Measurements from ENCODE around the gene CPSF3.

Gene CPSF3

GRCh38 chr2:9423100-9423921 lies at the start of gene CPSF3, which contains the start of gene ITGB1BP1:
Gene CPSF3 (plus strand): TSS chr2:9423654. CDS start chr2:9423774, 120 bp downstream.
Gene ITGB1BP1 (minus strand): TSS chr2:9423528. CDS start chr2:9418697, 4,831 bp downstream.
- peak within 1 kb of the TSS; percentile 99 for H3K27ac Mint-ChIP-seq

DNA sequence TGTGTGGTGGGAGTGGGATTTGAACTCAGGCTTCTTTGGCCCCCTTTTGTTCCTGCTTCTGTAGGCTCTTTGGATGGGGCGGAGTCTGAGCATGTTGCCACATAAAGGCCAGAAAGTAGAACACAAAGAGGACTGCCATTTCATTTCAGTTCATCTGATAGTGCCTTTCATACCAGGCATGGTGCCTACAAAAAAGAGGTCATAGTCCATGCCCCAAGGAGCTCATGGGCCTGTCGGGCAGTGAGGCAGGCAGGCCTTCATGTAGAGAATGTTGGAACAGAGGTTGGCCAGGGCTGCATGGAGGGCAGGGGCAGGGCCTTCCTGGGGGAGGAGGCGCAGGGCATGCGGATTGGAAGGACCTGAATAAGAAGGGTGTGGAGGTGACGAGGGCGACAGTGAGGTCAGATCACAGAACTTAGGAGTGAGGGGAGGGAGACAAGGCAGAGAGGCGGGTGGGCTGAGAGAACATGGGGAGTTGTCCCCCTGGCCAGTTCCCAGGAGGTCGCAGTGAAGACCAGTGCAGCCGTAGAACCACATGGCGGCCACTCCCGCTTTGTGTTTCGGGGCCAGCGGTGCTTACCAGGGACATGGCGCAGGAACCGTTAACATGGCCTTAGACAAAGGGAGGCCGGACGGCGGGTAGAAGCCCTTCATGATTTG lies 49.3 kb upstream of the CPSF3 start:
- Mint-ChIP-seq H3K4me1 (peaks cover 20 to 43% of the 10 kb centered on the region in 2 donors), H3K36me3 (peaks cover 0 to 3% of the 10 kb centered on the region in 2 donors), H3K4me3 (no peak overlapping the region), H3K27me3 (peaks cover 0 to 14% of the 10 kb centered on the region in 2 donors), H3K27ac (no peak overlapping the region), H3K9me3 (no peaks in the 10 kb centered on the region)
- DNase-seq (no peak), ATAC-seq (replicated peaks) (no peak)

More at GRCh38 chr2:9423100-9423921, at the start of gene CPSF3, which contains the start of gene ITGB1BP1:
- Mint-ChIP-seq H3K4me3 (no peak within 1 kb of the TSS), H3K4me1 (peaks cover 18 to 28% of the 10 kb centered on the region in 2 donors), H3K9me3 (no peaks in the 10 kb centered on the region), H3K27me3 (no peaks in the 10 kb centered on the region), H3K36me3 (peaks cover 17 to 28% of the 10 kb centered on the region in 2 donors)
- DNase-seq = peak; percentile 97
- ATAC-seq (replicated peaks) = peak; percentile 89 to 92

DNA sequence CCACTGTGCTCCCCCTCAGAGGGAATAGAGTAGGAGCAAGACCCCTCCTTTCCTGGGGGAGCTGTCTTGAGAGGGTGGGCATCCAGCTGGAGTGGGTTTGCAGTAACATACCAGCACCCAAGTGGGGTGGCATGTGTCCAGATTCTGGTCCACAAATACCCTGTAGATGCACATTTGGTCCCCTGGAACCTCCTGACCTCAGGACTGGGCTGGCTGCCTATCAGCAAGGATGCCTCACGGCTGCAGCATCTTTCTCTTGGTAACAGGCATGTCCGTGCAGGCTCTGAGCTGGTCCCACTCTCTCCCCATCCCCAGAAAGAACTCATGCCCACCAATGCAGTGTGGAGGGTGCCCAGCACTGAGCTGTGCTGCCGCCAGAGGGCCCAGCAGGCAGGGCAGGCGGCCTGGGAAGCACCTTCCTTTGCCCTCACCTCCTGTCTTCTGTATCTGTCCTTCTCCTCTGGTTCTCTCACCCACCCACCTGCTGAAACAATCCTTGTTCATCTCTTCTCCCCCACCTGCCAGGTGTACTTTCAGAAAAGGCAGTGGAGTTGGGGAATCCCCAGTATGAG lies 47.5 kb upstream of the CPSF3 start:
- H3K36me3 Mint-ChIP-seq = peaks cover 0 to 3% of the 10 kb centered on the region in 2 donors
- peaks cover 17 to 38% of the 10 kb centered on the region in 2 donors for H3K4me1 Mint-ChIP-seq
- no peak overlapping the region for H3K4me3 Mint-ChIP-seq
- H3K27ac Mint-ChIP-seq = no peak overlapping the region
- DNase-seq (no peak), ATAC-seq (replicated peaks) (no peak)
- no peaks in the 10 kb centered on the region for H3K9me3 Mint-ChIP-seq
- peaks cover 0 to 7% of the 10 kb centered on the region in 2 donors for H3K27me3 Mint-ChIP-seq

GRCh38 chr2:9377461-9378097 lies 45.9 kb upstream of the CPSF3 start:
- ATAC-seq (replicated peaks) (no peak), DNase-seq (no peak)
- peaks cover 0 to 3% of the 10 kb centered on the region in 2 donors for H3K36me3 Mint-ChIP-seq
- H3K27me3 Mint-ChIP-seq = peaks cover 0 to 7% of the 10 kb centered on the region in 2 donors
- H3K4me3 Mint-ChIP-seq = no peak overlapping the region
- no peak overlapping the region for H3K27ac Mint-ChIP-seq
- H3K4me1 Mint-ChIP-seq = peaks cover 8 to 23% of the 10 kb centered on the region in 2 donors
- no peaks in the 10 kb centered on the region for H3K9me3 Mint-ChIP-seq

GRCh38 chr2:9378433-9379390 lies 44.7 kb upstream of the CPSF3 start:
- ATAC-seq (replicated peaks) (no peak), DNase-seq (no peak)
- Mint-ChIP-seq H3K27ac (peak overlapping the region; percentile 14), H3K36me3 (peaks cover 0 to 3% of the 10 kb centered on the region in 2 donors), H3K4me1 (peaks cover 3 to 12% of the 10 kb centered on the region in 2 donors), H3K27me3 (peaks cover 0 to 7% of the 10 kb centered on the region in 2 donors), H3K4me3 (no peak overlapping the region), H3K9me3 (no peaks in the 10 kb centered on the region)

- Mint-ChIP-seq H3K27ac (no peak overlapping the region), H3K36me3 (no peaks in the 10 kb centered on the region), H3K9me3 (no peaks in the 10 kb centered on the region), H3K4me3 (no peak overlapping the region), H3K27me3 (peaks cover 0 to 2% of the 10 kb centered on the region in 2 donors), H3K4me1 (peaks cover 0 to 12% of the 10 kb centered on the region in 2 donors)
- no peak for ATAC-seq (replicated peaks)
- DNase-seq = no peak
These were observed 44.1 kb upstream of the CPSF3 start for GRCh38 chr2:9379391-9379755.

GRCh38 chr2:9380702-9381628 lies 42.5 kb upstream of the CPSF3 start:
- H3K27me3 Mint-ChIP-seq = no peaks in the 10 kb centered on the region

GRCh38 chr2:9382604-9383235 lies 40.7 kb upstream of the CPSF3 start:
- Mint-ChIP-seq H3K27me3 (no peaks in the 10 kb centered on the region), H3K36me3 (peaks cover 0 to 3% of the 10 kb centered on the region in 2 donors), H3K27ac (no peak overlapping the region), H3K9me3 (peaks cover 5% of the 10 kb centered on the region in 2 donors), H3K4me3 (no peak overlapping the region), H3K4me1 (no peaks in the 10 kb centered on the region)
- ATAC-seq (replicated peaks) (no peak), DNase-seq (no peak)

More at GRCh38 chr2:9380702-9381628, 42.5 kb upstream of the CPSF3 start:
- H3K4me3 Mint-ChIP-seq = no peak overlapping the region
- no peaks in the 10 kb centered on the region for H3K36me3 Mint-ChIP-seq
- ATAC-seq (replicated peaks) = no peak
- no peak for DNase-seq
- peaks cover 0 to 11% of the 10 kb centered on the region in 2 donors for H3K4me1 Mint-ChIP-seq
- no peak overlapping the region for H3K27ac Mint-ChIP-seq
- H3K9me3 Mint-ChIP-seq = no peaks in the 10 kb centered on the region

DNA sequence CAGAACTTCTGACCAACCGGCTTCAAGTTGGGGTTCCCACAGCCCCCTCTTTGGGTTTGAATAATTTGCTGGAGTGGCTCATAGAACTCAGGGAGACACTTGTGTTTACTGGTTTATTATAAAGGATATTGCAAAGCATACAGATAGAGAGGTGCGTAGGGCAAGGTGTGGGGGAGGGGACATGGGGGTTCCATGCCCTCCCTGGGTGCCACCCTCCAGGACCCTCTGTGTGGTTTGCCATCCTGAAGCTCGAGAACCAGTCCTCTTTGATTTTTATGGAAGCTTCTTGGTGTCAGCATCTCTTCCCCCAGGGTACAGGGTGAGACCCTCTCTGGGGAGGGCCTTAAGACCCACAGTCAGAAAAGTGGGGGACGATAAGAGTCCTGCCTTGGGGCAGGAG lies 38.9 kb upstream of the CPSF3 start:
- peaks cover 0 to 3% of the 10 kb centered on the region in 2 donors for H3K36me3 Mint-ChIP-seq
- no peaks in the 10 kb centered on the region for H3K4me1 Mint-ChIP-seq
- DNase-seq (no peak), ATAC-seq (replicated peaks) (no peak)
- no peak overlapping the region for H3K27ac Mint-ChIP-seq
- H3K27me3 Mint-ChIP-seq = no peaks in the 10 kb centered on the region
- H3K9me3 Mint-ChIP-seq = peaks cover 5% of the 10 kb centered on the region in 2 donors
- H3K4me3 Mint-ChIP-seq = no peak overlapping the region

DNA sequence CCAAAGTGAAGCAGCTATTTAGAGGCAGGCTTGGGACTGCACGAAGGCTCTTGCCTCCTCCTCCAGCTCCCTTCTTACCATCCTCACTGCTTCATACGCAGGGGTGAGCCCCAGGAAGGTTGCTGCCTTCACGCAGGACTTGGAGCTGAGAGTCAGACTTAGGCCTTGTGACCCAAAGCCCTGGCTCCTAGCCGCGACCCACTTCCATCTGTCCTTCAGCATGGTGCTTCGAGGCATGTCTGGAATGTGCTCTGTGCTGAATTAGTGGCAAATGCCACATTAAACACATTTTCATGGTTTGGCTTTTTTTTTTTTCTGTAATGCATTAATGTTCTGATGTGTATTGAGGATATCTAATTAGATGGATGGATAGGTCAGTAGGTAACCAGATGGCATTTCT lies 37.6 kb upstream of the CPSF3 start:
- Mint-ChIP-seq H3K4me3 (no peak overlapping the region), H3K27me3 (no peaks in the 10 kb centered on the region), H3K36me3 (peaks cover 0 to 3% of the 10 kb centered on the region in 2 donors), H3K9me3 (peaks cover 5% of the 10 kb centered on the region in 2 donors), H3K4me1 (no peaks in the 10 kb centered on the region), H3K27ac (no peak overlapping the region)
- DNase-seq = no peak
- ATAC-seq (replicated peaks) = no peak

GRCh38 chr2:9388199-9388681 lies 35.2 kb upstream of the CPSF3 start:
- Mint-ChIP-seq H3K4me3 (no peak overlapping the region), H3K27me3 (no peaks in the 10 kb centered on the region), H3K36me3 (peaks cover 0 to 3% of the 10 kb centered on the region in 2 donors), H3K27ac (no peak overlapping the region), H3K4me1 (no peaks in the 10 kb centered on the region), H3K9me3 (peaks cover 5% of the 10 kb centered on the region in 2 donors)
- DNase-seq (no peak), ATAC-seq (replicated peaks) (no peak)
